Superior temporal gyrus (tissue), 1 donor: Measurements from ENCODE around the gene LSP1.
"Not testable (repeated sequence)": the region's sequence is repeated elsewhere in the genome, so short reads cannot be mapped to it uniquely, and the experiment has no call there.

ENCODE experiments used
- DNase-seq: peaks from one replicate; pipeline ENCODE4 v3.0.0-alpha.2; 2016; ENCODE audit errors: extremely low spot score

LSP1 gene

GRCh38 chr11:1862588-1863351 lies 9.9 kb downstream of the LSP1 start:
- no peak for DNase-seq

- peak; percentile 22 for DNase-seq
Measured at GRCh38 chr11:1863352-1864216, 10.7 kb downstream of the LSP1 start.

GRCh38 chr11:1864231-1864630 lies 11.3 kb downstream of the LSP1 start:
- no peak for DNase-seq

GRCh38 chr11:1864831-1865665 lies 12.2 kb downstream of the LSP1 start:
- DNase-seq = no peak

- DNase-seq = no peak
Measured at GRCh38 chr11:1866226-1866625, 13.3 kb downstream of the LSP1 start.

GRCh38 chr11:1866776-1867175 lies 13.9 kb downstream of the LSP1 start:
- no peak for DNase-seq

- no peak for DNase-seq
Measured at GRCh38 chr11:1867381-1867780, 14.5 kb downstream of the LSP1 start.

GRCh38 chr11:1868056-1868635 lies 15.3 kb downstream of the LSP1 start:
- no peak for DNase-seq

GRCh38 chr11:1868636-1869291 lies 15.9 kb downstream of the LSP1 start:
- DNase-seq = no peak

GRCh38 chr11:1869427-1870325 lies 16.8 kb downstream of the LSP1 start:
- no peak for DNase-seq

- DNase-seq = no peak
Measured at GRCh38 chr11:1870326-1870696, 17.4 kb downstream of the LSP1 start.

GRCh38 chr11:1870721-1871466 lies 18.0 kb downstream of the LSP1 start:
- DNase-seq = peak; percentile 19

- no peak for DNase-seq
Measured at GRCh38 chr11:1871531-1871930, 18.6 kb downstream of the LSP1 start.

- DNase-seq = no peak
Measured at GRCh38 chr11:1872267-1872985, 19.5 kb downstream of the LSP1 start.

- no peak for DNase-seq
Measured at GRCh38 chr11:1873048-1873812, 20.3 kb downstream of the LSP1 start.

- DNase-seq = not testable (repeated sequence)
Measured at GRCh38 chr11:1873813-1874150, 20.9 kb downstream of the LSP1 start.

GRCh38 chr11:1874441-1875092 lies 21.7 kb downstream of the LSP1 start:
- not testable (repeated sequence) for DNase-seq
